ENCODE results near the gene CBLC. TPM values are rescaled to one million over a fixed set of nuclear protein-coding genes. Genes with fewer than 3 reads are reported as not detected.

CBLC gene
- total RNA-seq, 1 donor = under 0.01 TPM

DNA sequence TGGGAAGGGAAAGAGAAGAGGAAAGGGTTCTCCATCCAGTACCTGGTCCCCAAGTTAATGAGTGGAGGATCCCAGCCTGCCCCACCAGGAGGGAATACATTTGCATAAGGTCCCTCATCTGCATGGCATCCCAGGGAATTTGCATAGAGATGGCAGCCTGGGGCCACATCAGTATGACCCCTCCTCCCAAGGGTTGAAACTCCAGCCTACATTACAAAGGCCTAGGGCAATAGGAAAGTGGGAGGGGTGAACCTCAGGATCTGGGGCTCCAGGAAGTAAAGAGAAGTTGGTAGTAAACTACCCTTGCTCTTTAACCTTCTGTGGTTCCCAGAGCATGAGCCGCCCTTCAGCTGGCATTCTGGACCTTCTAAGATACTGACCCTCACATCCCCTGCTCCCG is 61.6 kb downstream of the CBLC start:
- no peak overlapping the region for H3K4me3 ChIP-seq (ENCODE audit: low read depth, low read length)
- TF ChIP-seq, protein P1, sequence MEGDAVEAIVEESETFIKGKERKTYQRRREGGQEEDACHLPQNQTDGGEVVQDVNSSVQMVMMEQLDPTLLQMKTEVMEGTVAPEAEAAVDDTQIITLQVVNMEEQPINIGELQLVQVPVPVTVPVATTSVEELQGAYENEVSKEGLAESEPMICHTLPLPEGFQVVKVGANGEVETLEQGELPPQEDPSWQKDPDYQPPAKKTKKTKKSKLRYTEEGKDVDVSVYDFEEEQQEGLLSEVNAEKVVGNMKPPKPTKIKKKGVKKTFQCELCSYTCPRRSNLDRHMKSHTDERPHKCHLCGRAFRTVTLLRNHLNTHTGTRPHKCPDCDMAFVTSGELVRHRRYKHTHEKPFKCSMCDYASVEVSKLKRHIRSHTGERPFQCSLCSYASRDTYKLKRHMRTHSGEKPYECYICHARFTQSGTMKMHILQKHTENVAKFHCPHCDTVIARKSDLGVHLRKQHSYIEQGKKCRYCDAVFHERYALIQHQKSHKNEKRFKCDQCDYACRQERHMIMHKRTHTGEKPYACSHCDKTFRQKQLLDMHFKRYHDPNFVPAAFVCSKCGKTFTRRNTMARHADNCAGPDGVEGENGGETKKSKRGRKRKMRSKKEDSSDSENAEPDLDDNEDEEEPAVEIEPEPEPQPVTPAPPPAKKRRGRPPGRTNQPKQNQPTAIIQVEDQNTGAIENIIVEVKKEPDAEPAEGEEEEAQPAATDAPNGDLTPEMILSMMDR (IDR thresholded peaks at IDR 0.05; ENCODE audit: insufficient read depth, low read depth, low read length) = no peak
- DNase-seq (ENCODE audit: low read depth) = no peak

DNA sequence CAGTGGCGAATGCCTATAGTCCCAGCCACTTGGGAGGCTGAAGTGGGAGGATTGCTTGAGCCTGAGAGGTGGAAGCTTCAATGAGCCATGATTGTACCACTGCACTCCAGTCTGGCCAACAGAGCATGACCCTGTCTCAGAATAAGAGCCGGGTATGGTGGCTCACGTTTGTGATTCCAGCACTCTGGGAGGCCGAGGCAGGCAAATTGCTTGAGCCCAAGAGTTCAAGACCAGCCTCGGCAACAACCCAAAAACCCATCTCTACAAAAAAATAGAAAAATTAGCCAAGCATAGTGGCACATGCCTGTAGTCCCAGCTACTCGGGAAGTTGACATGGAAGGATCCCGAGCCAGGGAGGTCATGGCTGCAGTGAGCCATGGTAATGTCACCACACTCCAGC is 63.1 kb downstream of the CBLC start:
- TF ChIP-seq, protein P1 (IDR thresholded peaks at IDR 0.05; ENCODE audit: insufficient read depth, low read depth, low read length) = no peak
- no peak overlapping the region for H3K4me3 ChIP-seq (ENCODE audit: low read depth, low read length)
- no peak for DNase-seq (ENCODE audit: low read depth)

DNA sequence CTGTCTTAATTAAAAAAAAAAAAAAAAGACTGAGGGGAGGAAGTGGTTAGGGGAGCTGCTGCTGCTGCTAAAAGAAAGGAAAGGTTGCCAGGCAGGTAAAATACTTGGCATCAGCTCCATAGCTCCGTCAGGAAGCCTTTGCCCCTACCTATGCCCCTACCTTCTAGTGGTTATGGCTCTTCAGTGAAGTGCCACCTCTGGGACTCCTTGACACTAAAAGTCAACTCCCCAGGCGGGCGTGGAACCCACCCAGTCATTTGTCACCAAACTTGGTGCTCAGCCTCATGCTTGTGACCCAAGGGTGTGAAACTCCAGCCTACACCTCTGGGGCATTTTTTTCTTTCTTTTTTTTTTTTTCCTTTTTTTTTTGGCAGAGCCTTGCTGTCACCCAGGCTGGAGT is 63.5 kb downstream of the CBLC start:
- no peak for DNase-seq (ENCODE audit: low read depth)
- TF ChIP-seq, protein P1 (IDR thresholded peaks at IDR 0.05; ENCODE audit: insufficient read depth, low read depth, low read length) = no peak
- no peak overlapping the region for H3K4me3 ChIP-seq (ENCODE audit: low read depth, low read length)

DNA sequence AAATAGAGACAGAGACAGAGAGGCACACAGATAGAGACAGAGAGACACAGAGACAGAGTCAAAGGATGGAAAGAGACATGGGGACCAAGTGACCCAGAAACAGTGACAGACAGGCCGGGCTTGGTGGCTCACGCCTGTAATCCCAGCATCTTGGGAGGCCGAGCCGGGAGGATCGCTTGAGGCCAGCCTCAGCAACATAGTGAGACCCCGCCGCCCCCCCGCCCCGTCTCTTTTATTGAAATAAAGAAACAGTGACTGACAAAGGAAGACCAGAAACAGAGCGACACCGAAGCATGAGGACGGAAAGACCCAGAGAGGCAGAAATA is 67.6 kb downstream of the CBLC start:
- DNase-seq (ENCODE audit: low read depth) = no peak
- TF ChIP-seq, protein P1 (IDR thresholded peaks at IDR 0.05; ENCODE audit: insufficient read depth, low read depth, low read length) = no peak
- H3K4me3 ChIP-seq (ENCODE audit: low read depth, low read length) = peak overlapping the region; percentile 76

DNA sequence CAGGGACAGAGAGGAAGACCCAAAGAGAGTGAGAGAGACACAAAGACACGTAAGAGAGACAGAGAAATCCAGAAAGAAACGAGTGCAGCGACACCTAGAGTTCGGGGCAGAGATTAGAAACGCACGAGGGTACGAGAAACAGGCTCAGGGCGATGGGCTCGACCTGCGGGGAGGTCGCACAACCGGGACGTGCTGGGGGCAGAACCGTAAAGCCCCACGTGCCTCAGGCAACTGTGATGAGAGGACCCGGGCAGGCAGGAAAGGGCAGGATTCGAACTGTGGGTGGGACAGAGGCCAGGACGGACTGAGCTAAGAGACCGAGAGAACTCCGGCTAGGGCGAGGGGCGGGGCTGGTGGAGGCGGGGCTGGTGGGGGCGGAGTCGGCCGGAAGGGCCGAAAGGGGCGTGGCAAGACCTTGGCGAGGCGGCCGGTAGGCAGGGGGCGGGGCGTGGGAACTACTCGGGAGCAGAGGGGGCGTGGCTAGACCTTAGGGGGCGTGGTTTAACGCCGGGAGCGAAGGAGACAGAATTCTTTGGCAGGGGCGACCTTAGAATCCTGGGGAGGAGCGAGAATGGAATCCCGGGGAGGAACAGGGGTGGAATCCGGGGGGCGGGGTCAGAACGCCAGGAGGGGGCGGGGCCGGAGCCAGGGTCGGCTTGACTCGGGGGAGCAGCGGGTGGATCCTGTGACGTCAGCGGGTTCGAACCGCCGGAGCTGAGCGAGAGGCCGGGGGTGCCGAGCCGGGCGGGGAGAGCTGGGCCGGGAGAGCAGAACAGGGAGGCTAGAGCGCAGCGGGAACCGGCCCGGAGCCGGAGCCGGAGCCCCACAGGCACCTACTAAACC is 68.1 kb downstream of the CBLC start, which contains the start of gene NECTIN2:
TSS of gene NECTIN2 (plus strand) at position 686 of the 843 bp plus-strand sequence. CDS start 229 bp downstream, outside the sequence.
- TF ChIP-seq, protein P1 (IDR thresholded peaks at IDR 0.05; ENCODE audit: insufficient read depth, low read depth, low read length) = peak; percentile 81
- peak; percentile 99 for DNase-seq (ENCODE audit: low read depth)
- peak within 1 kb of the TSS; percentile 91 for H3K4me3 ChIP-seq (ENCODE audit: low read depth, low read length)

DNA sequence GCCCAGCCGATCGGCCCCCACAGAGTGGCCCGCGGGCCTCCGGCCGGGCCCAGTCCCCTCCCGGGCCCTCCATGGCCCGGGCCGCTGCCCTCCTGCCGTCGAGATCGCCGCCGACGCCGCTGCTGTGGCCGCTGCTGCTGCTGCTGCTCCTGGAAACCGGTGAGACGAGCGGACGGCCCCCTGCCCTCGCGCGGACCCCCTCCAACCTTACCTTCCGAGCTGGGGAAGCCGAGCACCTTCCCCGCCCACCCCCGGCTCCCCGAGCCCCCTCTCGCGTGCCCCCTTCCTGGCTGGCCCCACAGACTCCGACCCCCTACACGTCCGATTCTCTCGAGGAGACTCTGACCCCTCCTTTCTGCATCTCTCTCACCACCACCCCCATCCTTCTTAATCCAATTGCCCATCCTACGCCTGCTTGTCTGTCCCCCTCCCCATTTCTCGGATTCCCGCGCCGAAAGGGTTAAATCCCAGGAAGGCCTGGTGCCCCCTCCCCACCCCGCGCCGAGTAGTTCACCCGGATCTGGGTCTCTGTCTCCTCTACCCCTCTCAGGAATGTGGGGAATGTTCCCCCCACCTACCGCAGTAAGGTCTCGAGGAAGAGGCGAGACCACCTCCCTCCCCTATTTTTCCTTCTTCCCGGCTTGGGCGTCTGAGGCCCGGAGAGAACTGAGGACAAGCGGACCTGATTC is 68.9 kb downstream of the CBLC start:
- H3K4me3 ChIP-seq (ENCODE audit: low read depth, low read length) = peak overlapping the region; percentile 91
- peak; percentile 47 for DNase-seq (ENCODE audit: low read depth)
- TF ChIP-seq, protein P1 (IDR thresholded peaks at IDR 0.05; ENCODE audit: insufficient read depth, low read depth, low read length) = no peak
